HL-60 (cell line): ENCODE measurements around the gene KCTD7.

Source experiments
- CTCF ChIP-seq: IDR thresholded peaks from one replicate; pipeline ENCODE4 v1.5.1; 2011; ENCODE audit warnings: low read length, control low read depth, inconsistent platforms; ENCODE audit not compliant: insufficient read depth
- GABPA ChIP-seq: IDR thresholded peaks from 2 replicates; pipeline ENCODE4 v1.6.1; 2012; ENCODE audit warnings: low read depth
- POLR2AphosphoS5 ChIP-seq: IDR thresholded peaks from 2 replicates; pipeline ENCODE4 v1.6.1; 2012; ENCODE audit warnings: low read depth
- REST ChIP-seq: IDR thresholded peaks from 2 replicates; pipeline ENCODE4 v1.6.1; 2012; ENCODE audit warnings: low read depth; ENCODE audit not compliant: insufficient replicate concordance

- TF ChIP-seq CTCF (no peak), POLR2AphosphoS5 (peak; percentile 76; the same call in 1 of the 2 replicates), REST (no peak), GABPA (peak; percentile 79)
Measured at GRCh38 chr7:66681491-66682349, 53.0 kb downstream of the KCTD7 start.
